ENCODE measurements around the gene MMP21.

Gene MMP21

DNA sequence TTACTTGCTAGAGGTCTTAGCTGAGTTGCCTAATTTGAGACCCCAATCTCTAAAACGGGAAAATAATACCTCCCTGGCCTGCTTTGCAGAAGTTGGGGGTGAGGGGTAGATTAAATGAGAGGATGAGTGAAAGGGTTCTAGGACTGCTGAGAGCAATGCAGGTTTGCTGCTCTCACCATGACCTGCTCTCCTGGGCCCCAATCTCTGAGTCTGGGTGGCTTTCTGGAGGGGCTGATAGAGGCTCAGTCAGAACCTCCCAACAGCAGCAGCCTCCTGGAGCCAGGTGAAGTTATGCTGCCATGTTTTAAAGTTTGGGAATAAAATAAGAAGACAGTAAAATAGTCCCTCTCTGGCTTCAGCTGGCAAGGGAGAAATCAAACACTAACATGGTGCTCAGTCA, 40.1 kb upstream of the MMP21 start:
- no peak overlapping the region for H3K4me3 ChIP-seq
- H3K36me3 ChIP-seq, result peaks cover 40 to 57% (median 50%) of the 10 kb centered on the region in 11 experiments
- no peaks in the 10 kb centered on the region for H3K9me3 ChIP-seq (replicated peaks in 1 of 11)
- peaks cover 0 to 5% (median 0%) of the 10 kb centered on the region in 11 experiments; a peak in 3 of 22 replicates for H4K20me1 ChIP-seq
- H3K27ac ChIP-seq, result no peak overlapping the region
- no peak for TF ChIP-seq Cebpa-rat (IDR thresholded peaks at IDR 0.05)
- H3K9ac ChIP-seq, result no peak overlapping the region
- H3K4me2 ChIP-seq, result no peak overlapping the region
- peaks cover 4 to 11% (median 7%) of the 10 kb centered on the region in 10 experiments; a peak in 18 of 20 replicates for H3K4me1 ChIP-seq
- no peaks in the 10 kb centered on the region for H3K27me3 ChIP-seq

DNA sequence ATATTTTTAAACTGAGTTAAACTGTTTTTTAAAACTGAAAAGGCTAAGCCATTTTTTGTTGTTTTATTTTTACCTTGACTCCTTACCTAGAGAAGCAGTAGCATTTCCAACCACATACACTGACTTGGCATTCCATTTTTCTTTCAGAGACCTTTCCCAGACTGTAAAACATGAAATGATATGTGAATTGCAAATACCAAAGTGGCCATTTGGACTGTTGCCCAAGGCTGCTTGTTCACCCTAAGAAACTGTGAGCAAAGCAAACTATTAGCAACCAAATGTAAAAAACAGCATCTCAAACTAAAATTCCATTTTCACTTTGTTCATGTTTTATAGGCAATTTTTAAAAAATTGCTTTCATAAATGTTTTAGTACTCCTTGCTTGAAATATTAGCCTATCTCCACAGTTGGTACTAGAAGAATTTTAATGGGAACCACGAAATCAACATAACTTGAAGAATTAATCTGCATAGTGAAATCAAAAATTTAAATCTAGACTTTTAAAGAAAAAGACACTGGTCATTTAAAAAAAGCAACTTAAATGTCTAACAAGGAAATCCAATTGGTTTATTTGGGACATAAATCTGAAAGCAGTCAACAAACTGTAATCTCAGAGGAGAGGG, 36.6 kb upstream of the MMP21 start:
- H3K27ac ChIP-seq, result no peak overlapping the region
- H3K9me3 ChIP-seq (replicated peaks in 1 of 11), result peaks cover 0 to 7% (median 0%) of the 10 kb centered on the region in 11 experiments; a peak in 2 of 22 replicates
- H3K27me3 ChIP-seq, result no peaks in the 10 kb centered on the region
- H3K36me3 ChIP-seq, result peaks cover 66 to 91% (median 81%) of the 10 kb centered on the region in 11 experiments
- peaks cover 0 to 5% (median 0%) of the 10 kb centered on the region in 11 experiments; a peak in 3 of 22 replicates for H4K20me1 ChIP-seq
- no peak overlapping the region for H3K9ac ChIP-seq
- no peak overlapping the region for H3K4me3 ChIP-seq
- H3K4me1 ChIP-seq, result peaks cover 0 to 12% (median 8%) of the 10 kb centered on the region in 10 experiments; a peak in 14 of 20 replicates
- TF ChIP-seq Cebpa-rat (IDR thresholded peaks at IDR 0.05), result no peak
- H3K4me2 ChIP-seq, result no peak overlapping the region

DNA sequence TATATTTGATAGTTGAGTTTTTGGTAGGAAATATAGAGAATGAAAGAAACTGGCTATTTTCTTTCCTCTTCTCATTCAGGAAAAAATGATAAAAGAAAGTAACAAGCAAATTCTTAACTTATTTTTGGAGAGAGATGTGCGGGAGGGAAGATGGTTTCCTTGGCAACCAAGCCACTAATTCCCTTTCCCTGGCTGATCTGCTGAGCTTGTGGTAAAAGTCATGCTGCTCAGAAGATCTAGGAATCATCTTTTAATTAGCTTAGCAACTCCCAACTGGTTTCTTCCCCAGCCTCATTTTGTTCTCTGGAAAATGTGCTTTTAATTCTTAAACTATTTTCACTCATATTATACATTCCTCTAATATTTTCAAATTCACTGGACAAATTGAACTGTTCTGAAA, 35.6 kb upstream of the MMP21 start:
- no peaks in the 10 kb centered on the region for H3K27me3 ChIP-seq
- no peak for TF ChIP-seq Cebpa-rat (IDR thresholded peaks at IDR 0.05)

DNA sequence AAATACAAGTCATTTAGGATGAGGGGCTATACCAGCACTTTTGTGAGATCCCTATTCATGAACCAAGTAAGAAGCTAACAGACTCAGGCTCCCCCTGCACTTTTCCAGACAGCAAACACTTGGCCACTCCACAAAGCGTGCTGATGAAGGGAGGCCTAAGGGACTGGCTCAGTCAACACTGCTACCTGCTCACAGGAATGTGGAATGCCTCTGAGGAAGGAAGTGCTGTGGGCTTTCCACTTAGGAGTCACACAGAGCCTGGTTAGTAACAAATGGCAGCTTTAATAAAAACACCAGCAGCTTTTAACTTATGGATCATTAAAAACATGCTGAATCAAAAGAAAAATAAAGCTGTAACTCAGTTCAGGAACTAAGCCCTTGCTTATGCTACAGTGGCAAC, 32.4 kb upstream of the MMP21 start:
- Histone ChIP-seq H3K27me3 (no peaks in the 10 kb centered on the region), H3K27ac (no peak overlapping the region), H3K9ac (no peak overlapping the region), H3K4me2 (no peak overlapping the region), H3K4me3 (no peak overlapping the region), H3K4me1 (peaks cover 0 to 19% (median 16%) of the 10 kb centered on the region in 10 experiments; a peak in 18 of 20 replicates), H3K9me3 (replicated peaks in 1 of 11) (peaks cover 0 to 7% (median 0%) of the 10 kb centered on the region in 11 experiments; a peak in 2 of 22 replicates), H4K20me1 (peaks cover 0 to 7% (median 0%) of the 10 kb centered on the region in 11 experiments; a peak in 1 of 22 replicates), H3K36me3 (peaks cover 68 to 97% (median 86%) of the 10 kb centered on the region in 11 experiments)
- TF ChIP-seq Cebpa-rat (IDR thresholded peaks at IDR 0.05), result no peak

More for the DNA sequence above, 35.6 kb upstream of the MMP21 start:
- H3K27ac ChIP-seq, result no peak overlapping the region
- peaks cover 0 to 7% (median 0%) of the 10 kb centered on the region in 11 experiments; a peak in 2 of 22 replicates for H3K9me3 ChIP-seq (replicated peaks in 1 of 11)
- H3K9ac ChIP-seq, result no peak overlapping the region
- peaks cover 0 to 12% (median 8%) of the 10 kb centered on the region in 10 experiments; a peak in 14 of 20 replicates for H3K4me1 ChIP-seq
- no peak overlapping the region for H3K4me3 ChIP-seq
- peaks cover 75 to 97% (median 90%) of the 10 kb centered on the region in 11 experiments for H3K36me3 ChIP-seq
- peak overlapping the region in 5 of 11 experiments; percentile 3 to 36 (median 13); a peak in 5 of 22 replicates for H3K4me2 ChIP-seq
- peaks cover 0 to 4% (median 0%) of the 10 kb centered on the region in 11 experiments; a peak in 3 of 22 replicates for H4K20me1 ChIP-seq

DNA sequence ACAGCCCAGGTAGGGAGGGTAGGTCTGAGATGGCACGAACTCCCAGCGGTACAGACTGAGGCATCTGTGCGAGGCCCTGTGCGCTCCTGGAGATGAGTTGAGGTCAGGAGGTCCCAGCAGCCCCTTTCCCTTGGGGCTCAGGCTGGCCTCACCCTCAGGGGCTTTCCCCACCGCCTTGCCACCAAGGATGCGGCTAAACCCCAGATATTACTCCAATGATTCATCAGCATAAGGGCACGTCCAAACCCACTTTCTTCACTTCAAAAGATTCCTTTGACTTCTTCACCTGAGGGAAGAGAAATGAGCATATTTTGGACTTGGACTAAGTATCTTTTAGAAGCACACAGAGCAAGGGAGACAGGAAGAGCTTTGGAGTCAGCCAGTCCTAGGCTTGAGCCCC, 27.1 kb upstream of the MMP21 start:
- peaks cover 53 to 96% (median 75%) of the 10 kb centered on the region in 11 experiments for H3K36me3 ChIP-seq
- peaks cover 0 to 47% (median 36%) of the 10 kb centered on the region in 10 experiments; a peak in 17 of 20 replicates for H3K4me1 ChIP-seq

DNA sequence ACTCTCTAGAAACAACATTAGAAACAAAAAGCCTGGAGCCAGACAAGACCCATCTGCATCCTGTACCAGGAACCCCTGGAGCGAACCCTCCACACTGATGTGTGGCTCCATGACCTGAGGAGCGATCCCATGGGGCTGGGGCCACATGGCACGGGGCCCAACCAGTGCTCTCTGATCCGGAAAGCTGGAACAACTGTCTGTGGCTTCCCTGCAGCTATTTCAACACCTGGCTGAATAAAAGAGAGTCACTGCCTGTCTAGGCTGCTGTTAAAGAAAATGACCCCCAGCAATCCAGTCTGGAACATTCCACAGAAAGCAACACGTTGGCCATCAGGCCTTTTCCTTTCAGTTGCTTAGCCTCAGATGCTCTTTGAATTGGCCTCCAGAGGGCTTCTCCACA, 26.5 kb upstream of the MMP21 start:
- Histone ChIP-seq H3K9ac (peak overlapping the region in 3 of 11 experiments; percentile 2 to 29 (median 29); a peak in 4 of 22 replicates), H3K27me3 (no peaks in the 10 kb centered on the region), H3K4me2 (peak overlapping the region in 9 of 11 experiments; percentile 28 to 87 (median 73); a peak in 18 of 22 replicates), H3K36me3 (peaks cover 47 to 96% (median 75%) of the 10 kb centered on the region in 11 experiments), H3K27ac (peak overlapping the region in 5 of 11 experiments; percentile 5 to 65 (median 64); a peak in 9 of 22 replicates), H3K4me1 (peaks cover 0 to 47% (median 36%) of the 10 kb centered on the region in 10 experiments; a peak in 17 of 20 replicates), H3K9me3 (replicated peaks in 1 of 11) (peaks cover 0 to 14% (median 12%) of the 10 kb centered on the region in 11 experiments; a peak in 16 of 22 replicates), H3K4me3 (peak overlapping the region in 1 of 10 experiments; percentile 2; a peak in 1 of 20 replicates), H4K20me1 (peaks cover 0 to 16% (median 0%) of the 10 kb centered on the region in 11 experiments; a peak in 3 of 22 replicates)
- TF ChIP-seq Cebpa-rat (IDR thresholded peaks at IDR 0.05), result no peak; a peak in 1 of 22 replicates

More for the DNA sequence above, 27.1 kb upstream of the MMP21 start:
- peaks cover 0 to 14% (median 12%) of the 10 kb centered on the region in 11 experiments; a peak in 16 of 22 replicates for H3K9me3 ChIP-seq (replicated peaks in 1 of 11)
- H3K9ac ChIP-seq, result peak overlapping the region in 2 of 11 experiments; percentile 29; a peak in 2 of 22 replicates
- H4K20me1 ChIP-seq, result peaks cover 0 to 10% (median 0%) of the 10 kb centered on the region in 11 experiments; a peak in 3 of 22 replicates
- no peak for TF ChIP-seq Cebpa-rat (IDR thresholded peaks at IDR 0.05)
- no peaks in the 10 kb centered on the region for H3K27me3 ChIP-seq
- peak overlapping the region in 9 of 11 experiments; percentile 28 to 87 (median 73); a peak in 17 of 22 replicates for H3K4me2 ChIP-seq
- H3K27ac ChIP-seq, result peak overlapping the region in 5 of 11 experiments; percentile 5 to 65 (median 64); a peak in 8 of 22 replicates
- peak overlapping the region in 1 of 10 experiments; percentile 2; a peak in 1 of 20 replicates for H3K4me3 ChIP-seq

DNA sequence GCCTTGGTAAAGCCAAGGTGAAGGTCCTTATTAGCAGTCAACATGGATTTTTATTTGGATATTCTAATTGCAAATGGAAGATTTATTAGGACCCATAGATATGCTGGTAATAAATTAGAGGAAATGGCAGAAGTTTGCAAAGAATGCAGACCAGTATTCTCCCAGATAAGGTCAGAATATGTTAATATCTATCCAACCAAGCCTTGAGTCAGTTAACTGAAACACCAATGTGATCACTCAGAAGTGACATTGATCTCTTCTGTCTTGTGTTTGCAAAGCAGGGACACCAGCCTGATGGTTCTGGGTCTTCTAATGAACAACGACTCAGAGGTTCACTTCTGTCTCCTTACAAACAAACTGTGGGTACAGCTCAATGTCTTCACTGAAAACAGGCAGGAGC, 26.0 kb upstream of the MMP21 start:
- H3K4me2 ChIP-seq, result peak overlapping the region in 7 of 11 experiments; percentile 62 to 87 (median 76); a peak in 12 of 22 replicates
- peaks cover 0 to 48% (median 36%) of the 10 kb centered on the region in 10 experiments; a peak in 17 of 20 replicates for H3K4me1 ChIP-seq
- no peak for TF ChIP-seq Cebpa-rat (IDR thresholded peaks at IDR 0.05)
- H3K36me3 ChIP-seq, result peaks cover 42 to 96% (median 72%) of the 10 kb centered on the region in 11 experiments
- H3K9me3 ChIP-seq (replicated peaks in 1 of 11), result peaks cover 0 to 14% (median 12%) of the 10 kb centered on the region in 11 experiments; a peak in 16 of 22 replicates
- no peak overlapping the region for H3K9ac ChIP-seq
- no peaks in the 10 kb centered on the region for H3K27me3 ChIP-seq
- H3K27ac ChIP-seq, result peak overlapping the region in 1 of 11 experiments; percentile 65; a peak in 2 of 22 replicates
- no peak overlapping the region for H3K4me3 ChIP-seq
- H4K20me1 ChIP-seq, result peaks cover 0 to 16% (median 0%) of the 10 kb centered on the region in 11 experiments; a peak in 4 of 22 replicates

DNA sequence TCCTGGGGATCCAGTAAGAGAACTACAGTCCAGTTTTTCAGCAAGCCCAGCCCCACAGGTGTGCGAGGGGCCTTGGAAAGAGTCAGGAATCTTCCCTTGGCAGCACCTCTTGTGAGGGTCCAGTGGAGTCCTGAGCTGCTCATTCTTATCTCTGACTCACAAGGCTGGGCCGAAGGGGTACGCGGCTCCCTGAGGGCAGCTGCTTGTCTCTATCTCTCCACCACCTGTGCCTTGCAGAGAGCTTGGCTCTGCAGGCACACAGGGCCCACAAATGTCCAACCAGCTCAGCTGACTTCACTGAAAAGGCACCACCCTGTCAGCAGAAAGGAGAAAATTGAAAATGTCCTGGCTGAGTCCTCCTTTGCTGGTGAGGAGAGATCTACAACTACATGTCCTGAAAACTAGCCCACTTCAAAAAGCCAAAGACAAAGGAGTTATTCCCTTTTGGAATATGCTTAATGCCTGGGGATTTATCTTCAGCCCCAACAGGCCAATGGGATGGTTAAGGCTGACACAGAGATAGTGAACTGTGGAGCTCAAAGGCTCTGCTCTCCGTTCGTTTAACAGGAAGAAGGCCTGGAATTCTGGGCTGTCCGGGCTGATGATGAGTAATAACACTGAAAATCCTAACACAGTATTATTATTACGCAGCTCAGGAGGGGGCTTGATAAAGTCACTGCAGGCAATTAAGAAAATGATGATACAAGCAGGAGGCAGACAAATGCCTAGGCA, 24.0 kb upstream of the MMP21 start:
- TF ChIP-seq Cebpa-rat (IDR thresholded peaks at IDR 0.05), result no peak
- Histone ChIP-seq H3K36me3 (peaks cover 28 to 96% (median 69%) of the 10 kb centered on the region in 11 experiments), H3K4me1 (peaks cover 0 to 67% (median 51%) of the 10 kb centered on the region in 10 experiments; a peak in 17 of 20 replicates), H3K9ac (peak overlapping the region in 1 of 11 experiments; percentile 10; a peak in 1 of 22 replicates), H3K9me3 (replicated peaks in 1 of 11) (peaks cover 0 to 14% (median 12%) of the 10 kb centered on the region in 11 experiments; a peak in 16 of 22 replicates), H4K20me1 (peaks cover 0 to 26% (median 0%) of the 10 kb centered on the region in 11 experiments; a peak in 4 of 22 replicates), H3K27ac (no peak overlapping the region), H3K27me3 (no peaks in the 10 kb centered on the region), H3K4me3 (no peak overlapping the region), H3K4me2 (peak overlapping the region in 7 of 11 experiments; percentile 27 to 56 (median 46); a peak in 14 of 22 replicates)

All from BLaER1 treated with 17β-estradiol and CSF1 and Interleukin-3, amounts not matched to agents 10 nM and 100 nM (cell line).